Erythroblast (primary cell): Measurements from ENCODE around the gene EXOSC2.

Experiments
- GATA1 ChIP-seq: IDR thresholded peaks from 2 replicates; pipeline ENCODE4 v1.6.1; 2011; ENCODE audit warnings: low read depth, mild to moderate bottlenecking, control low read depth, low read length, moderate library complexity
- POLR2A ChIP-seq: IDR thresholded peaks from 2 replicates; pipeline ENCODE4 v1.6.1; 2011; ENCODE audit warnings: mild to moderate bottlenecking, low read length

DNA sequence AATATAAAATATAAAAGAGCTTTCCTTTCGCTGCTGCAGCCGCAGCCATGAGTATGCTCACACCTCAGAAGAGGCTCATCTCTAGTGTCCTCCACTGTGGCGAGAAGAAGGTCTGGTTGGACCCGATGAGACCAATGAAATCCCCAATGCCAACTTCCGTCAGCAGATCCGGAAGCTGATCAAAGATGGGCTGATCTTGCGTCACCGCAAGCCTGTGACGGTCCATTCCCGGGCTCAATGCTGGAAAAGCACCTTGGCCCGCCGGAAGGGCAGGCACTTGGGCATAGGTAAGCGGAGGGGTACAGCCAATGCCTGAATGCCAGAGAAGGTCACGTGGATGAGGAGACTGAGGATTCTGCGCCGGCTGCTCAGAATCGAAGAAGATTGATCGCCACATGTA lies 41.8 kb upstream of the EXOSC2 start:
- TF ChIP-seq POLR2A (no peak), GATA1 (no peak)
